Islet precursor cell (in vitro differentiated cells): ENCODE measurements around the gene EPB41L2.
A peak's percentile ranks its signal among the peaks of the same experiment; 100 is the strongest.

Experiments used
- DNase-seq: peaks from one replicate; pipeline ENCODE4 v3.0.0-alpha.2; 2018

Gene EPB41L2

DNA sequence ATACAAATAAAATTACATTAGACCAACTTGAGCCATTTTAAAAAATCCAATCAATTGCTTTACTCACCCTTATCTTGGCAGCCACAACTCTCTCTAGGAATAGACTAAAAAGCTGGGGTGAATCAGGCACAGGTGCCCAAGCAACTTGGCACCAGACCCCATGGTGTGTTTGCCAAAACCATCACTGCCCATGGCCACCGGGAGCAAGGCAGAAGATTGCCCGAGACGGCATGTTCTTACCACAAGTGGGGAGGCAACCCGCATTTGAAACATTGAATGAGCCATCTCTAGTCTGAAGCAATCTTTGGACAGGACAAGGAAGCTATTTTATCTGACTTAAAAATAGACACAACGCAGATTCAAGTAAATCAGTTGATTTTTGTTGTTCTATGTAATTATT, 166.8 kb downstream of the EPB41L2 start:
- no peak for DNase-seq

DNA sequence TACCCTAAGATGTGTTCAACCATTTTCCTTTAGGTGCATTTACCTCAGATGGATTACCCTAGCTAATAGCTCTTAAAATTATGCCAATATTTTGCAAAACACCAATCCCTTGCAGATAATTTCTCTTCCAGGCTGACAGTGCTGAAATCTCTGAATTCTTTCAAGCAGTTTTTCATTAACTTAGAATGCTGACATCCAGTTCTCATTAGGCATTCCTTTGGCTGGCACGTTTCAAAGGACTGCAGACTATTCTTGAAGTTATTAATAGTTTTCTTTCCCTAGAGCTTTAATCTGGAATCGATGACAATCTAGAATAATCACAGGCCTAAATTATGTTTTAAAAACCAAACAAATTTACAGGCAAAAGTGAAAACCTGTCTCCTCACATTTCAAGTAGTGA, 167.5 kb downstream of the EPB41L2 start:
- DNase-seq = no peak

DNA sequence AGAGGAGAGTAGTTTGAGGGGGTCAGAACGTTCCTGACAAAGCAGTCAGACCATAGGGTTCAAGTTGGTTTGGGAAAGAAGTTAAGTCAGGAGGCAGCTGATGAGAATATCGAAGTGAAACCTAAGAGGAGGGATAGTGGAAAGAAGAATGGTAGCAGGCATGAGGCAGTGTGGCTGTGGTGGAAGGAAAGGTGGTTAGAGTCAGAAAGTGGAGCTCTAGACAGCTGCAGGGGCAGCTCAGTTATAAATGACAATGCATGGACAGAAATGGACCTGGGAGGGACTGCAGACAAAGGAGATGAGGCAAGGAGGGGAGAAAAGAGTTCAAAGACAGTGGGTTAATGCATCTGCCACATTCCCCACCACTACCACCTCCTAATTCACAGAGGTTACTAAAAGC, 169.3 kb downstream of the EPB41L2 start:
- no peak for DNase-seq

DNA sequence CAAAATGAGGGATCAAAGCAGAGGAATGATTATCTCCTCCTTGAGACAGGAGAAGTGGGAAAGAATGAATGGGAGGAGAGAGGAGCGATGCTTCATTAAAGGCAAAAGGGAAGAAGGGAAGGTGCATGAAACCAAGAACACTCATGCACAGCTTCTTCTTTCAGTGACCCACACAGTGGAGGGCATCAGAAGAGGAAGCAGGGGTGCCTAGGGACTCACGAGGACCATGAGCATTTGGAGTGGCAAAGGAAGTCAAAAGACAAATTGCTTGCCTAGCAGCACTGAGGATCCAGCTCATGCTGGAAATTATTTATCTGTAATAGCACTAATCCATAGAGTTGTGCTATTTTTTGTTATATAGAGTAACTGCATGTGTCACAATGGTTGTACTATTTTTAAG, 169.8 kb downstream of the EPB41L2 start:
- no peak for DNase-seq

DNA sequence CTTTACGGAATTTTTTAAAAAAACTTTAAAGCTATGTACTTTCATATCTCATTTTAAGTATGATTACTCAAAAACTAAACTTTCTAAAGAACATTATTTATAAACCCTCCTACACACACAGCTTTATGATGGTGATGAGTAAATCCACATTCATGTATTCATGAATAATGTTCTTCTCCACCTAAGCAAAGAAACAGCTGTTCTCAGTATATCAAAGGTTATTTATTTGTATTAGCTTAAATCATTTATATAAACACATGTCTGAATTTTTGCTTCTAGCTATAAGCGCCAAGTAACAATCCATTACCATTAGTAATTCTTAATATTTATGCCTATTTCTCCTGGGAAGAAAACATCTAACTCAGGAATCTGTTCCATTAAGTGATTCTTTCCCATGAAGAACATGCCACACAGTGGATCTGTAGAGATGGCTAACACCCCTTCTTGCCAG, 172.5 kb downstream of the EPB41L2 start:
- DNase-seq = no peak

DNA sequence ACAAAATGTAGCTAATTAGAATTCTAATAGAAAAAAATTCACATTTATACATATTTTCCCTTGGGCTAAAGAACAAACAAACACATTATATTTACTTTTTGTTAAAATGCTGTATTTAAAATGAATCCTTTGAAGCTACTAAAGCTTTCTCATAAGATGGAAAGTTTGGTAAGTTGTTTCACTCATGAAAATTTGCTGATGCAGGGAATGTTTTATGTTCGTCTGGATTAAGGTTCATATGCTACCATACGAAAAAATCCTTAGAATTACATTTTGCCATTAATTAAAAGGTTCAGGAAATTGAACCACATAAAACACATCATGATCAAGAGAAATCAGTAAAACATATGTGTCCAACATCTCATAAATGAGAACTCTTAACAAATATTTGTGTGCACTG, 173.6 kb downstream of the EPB41L2 start:
- no peak for DNase-seq

DNA sequence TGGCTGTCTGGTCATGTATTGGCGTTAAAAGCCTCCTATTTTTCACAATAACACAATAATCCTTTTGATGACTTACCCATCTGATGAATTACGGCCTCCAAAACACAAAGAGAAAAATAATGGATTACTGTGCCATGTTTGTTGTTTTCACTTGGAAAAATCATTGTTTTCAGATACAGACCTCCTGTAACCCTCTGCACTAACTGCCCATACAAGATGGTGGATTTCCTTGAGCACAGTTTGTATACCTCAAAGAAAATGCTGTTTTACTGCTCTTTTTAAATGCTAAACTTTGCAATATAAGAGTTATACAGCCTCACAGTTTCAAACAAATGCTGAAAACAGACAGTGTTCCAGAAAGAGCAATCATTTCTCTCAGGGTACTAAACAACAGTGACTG, 174.8 kb downstream of the EPB41L2 start:
- DNase-seq = no peak

DNA sequence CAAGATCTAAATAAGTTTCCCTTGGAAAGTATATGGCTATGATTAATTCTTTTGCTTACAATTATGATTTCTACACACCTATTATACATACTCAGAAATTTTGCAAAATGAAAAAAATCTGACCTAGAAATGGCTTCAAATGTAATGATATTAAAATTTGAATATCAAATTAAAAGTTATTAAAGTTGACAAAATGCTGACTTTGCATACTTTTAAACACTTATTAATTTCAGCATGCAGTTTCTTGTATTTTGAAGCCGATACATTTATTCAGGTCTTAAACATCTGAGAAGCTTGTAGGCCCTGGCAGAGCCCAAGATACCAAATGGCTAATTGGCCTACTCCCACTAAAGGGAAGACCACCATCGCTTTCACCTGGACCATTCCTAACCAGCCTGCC, 176.1 kb downstream of the EPB41L2 start:
- no peak for DNase-seq

DNA sequence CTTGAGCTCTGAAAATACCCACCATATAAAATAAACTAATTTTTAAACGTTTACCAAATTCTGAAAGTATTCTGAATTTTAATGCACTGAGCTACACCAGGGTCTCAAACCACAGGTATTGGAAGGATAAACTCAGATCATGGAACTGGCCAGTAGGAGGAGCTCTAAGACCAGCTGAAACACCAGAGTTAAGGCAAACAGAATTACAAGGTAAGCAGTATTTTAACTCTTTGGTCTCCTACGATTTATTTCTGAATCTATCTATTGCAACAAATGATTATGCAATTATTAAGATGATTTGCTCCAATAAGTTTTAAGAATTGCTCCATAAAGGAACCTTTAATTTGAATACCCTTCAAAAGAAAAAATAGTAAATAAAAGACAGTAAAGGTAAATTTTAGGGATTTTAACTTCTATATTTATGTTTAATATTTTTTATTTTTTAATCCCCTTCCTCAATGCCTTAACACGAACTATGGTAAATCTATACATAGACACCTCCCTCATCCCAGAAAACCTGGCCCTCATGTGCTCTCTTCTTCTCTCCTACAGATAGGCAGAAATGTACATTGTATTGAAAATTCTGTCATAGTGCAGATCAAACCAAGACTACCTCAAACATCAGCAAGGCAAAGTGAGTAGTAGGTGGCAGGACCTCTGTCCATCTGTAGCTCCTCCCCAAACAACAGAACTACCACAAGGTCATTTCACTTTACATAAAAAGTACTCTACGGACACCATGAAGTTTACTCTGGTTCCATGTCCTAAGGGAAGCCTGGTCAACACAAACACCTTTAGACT, 177.5 kb downstream of the EPB41L2 start:
- DNase-seq = peak; percentile 77

DNA sequence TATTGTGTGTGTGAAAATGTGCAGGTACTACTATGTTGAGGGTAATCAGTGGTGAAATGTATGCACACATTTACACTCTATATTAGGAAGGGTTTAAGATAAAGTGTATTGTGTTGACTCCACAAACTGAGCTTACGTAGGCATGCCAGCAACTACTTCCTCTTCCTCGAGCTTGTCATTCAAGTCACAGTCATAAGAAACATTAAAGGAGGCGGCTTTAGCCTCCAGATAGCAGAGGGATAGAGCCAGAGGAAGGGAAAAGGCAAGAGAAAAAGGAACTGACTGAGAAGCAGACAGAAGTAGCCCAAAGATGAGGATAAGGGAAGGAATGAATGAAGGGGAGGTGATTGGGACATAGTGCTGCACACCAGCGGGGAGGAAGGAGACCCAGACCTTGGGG, 180.7 kb downstream of the EPB41L2 start:
- no peak for DNase-seq

DNA sequence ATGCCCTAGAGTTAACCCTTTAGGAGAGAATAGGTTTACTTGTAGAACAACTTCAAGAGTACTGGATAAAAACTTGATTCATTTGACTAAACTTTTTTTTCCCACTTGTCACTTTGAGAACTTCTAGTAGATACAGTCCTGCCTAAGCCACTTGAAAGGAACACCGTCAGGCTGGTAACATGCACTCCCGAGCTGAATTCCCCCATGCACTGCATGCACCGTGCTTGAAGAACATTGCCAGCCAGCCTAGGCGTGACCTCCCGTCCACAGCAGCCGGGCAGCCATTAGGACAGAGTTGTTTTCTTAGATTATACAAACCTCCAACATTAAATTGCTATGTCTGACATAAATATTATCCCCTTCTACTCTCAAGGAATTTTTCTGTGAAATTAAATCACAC, 183.2 kb downstream of the EPB41L2 start:
- no peak for DNase-seq

DNA sequence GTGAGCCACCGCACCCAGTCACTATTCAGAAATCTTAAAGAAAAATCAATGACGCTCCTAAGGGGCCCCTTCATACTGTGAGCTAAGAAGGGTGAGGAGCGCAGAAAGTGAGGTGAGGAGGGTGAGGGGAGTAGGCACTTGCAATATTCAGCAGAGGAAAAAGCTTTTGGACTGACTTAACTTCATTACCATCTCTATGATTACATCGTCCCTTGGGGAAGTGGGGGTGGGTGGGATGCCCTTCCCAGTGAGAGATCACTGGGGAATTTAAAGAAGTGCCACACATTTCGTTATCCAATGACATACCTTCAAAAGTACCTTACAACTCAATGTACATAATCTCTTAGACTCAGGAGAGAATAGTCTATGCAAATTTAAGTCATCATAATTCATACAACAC, 189.3 kb downstream of the EPB41L2 start:
- no peak for DNase-seq

DNA sequence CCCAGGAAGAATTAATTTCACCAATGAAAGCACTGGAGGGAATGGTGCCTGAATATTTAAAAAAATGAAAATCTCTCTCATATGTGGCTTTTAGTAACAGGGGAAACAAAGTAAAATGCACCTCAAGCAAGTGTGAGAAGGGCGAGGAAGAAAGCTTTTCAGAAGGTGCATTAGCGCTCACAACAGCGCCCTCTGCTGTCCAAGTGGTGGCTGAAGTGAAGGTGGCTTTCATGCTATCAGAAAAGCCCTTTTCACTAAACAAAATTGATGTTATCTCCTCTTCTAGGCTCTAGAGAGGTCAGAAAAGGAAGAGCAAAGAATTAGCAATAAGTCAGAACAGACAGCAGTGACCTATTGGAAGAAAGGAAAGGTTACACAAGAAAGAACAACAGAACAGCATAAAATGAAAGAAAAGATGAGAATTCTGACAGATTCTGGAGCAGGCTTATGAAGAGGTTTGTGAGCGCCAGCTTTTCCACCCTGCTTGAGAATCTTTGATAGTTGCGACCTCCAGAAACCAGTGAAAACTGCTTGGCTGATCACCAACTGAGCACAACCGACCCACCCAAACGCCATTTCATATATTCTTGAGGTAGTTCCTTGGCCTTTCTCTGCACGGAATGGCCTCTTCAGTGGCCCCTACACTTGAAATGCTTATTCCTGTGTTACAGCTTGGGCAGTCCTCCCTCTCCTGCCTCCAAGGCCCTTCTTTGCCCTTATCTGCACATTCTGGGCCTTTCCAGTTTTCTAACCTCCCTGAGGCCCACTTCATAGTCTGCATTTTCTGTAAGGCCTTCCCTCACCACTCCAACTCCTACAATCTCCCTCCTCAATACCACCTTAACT, 190.6 kb downstream of the EPB41L2 start:
- peak; percentile 74 for DNase-seq

DNA sequence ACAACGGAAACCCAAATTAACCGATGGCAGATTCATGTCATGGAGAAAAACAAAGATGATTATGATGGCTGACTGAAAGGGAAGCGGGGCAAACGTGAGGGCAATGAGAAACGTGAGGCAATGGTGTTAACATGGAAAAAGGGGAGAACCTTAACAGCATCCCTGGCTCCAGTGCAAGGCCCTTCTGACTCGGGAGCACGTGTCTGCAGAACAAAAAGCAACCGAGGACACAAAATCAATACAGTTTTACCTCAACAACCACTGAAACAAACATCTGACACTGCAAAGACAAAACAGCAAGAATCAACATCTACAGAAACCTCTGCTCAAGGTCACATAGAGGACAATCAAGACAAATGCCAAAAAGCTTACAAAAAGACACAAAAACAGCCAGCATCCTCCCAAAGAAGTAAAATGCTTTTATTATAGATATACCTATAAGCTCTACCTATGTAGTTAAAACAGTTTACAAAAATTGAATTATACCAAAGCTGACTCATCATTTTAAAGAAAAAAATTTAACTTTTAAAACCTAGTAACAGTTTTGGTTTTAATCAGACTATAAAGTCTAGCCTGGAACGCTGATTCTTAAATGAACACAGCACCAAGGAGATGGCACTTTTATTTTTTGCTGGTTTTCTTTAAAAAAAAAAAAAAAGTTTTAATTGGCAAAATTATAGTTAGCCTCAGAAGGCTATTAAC, 192.7 kb downstream of the EPB41L2 start:
- no peak for DNase-seq

DNA sequence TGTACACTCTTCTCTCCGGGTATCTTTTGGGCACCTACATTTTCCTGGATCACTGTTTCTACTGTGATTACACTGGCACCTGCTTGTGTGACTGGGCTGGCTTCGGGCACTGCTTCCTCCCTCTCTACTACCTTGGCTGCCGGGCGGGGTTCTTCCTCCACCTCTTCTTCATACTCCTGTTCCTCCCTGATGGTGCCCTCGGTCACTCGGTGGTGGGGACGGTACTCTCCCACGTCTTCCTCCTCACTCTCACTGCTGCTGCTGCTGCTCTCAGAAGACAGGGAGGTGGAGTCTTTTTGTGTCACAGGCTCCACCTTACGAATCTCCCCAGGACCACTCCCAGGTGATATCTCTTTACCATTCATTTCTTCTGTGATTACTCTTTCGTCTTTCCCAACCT, 193.4 kb downstream of the EPB41L2 start:
- no peak for DNase-seq

DNA sequence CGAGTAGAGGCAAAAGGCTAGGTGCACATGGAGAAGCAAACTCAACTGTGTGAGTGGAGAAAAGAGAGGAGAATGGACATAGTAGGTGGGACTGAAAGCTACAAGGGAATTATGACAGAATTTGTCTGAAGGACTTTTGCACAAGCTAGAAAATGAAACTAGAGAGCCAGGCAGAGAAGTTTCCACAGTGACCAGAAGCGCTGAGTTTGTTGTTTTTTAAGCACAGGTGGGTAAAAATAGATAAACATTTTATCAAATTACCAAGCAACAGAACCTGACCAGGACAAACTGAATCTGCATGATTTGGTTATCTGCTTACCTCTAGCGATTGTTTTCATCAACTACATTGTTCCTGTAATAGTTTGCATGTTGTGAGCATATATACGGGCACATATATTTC, 197.3 kb downstream of the EPB41L2 start:
- DNase-seq = no peak

DNA sequence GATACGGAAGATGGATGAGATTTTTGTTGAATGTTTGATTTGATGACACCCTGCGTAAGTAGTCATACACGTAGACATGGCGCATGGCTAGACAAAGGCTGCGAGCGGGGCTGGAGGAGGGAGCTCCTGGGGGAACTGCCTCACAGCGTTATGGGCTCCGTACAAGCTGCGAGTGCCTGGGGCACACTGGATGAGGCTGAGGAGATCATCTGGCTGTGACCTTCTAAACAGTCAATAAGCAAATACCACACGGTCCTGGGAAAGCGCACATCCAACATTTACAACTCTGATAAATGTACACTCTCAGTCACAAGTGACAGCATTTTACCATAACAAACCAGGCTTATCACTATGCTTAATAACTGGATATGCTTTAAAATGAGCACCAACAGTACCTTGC, 198.7 kb downstream of the EPB41L2 start:
- DNase-seq = no peak

DNA sequence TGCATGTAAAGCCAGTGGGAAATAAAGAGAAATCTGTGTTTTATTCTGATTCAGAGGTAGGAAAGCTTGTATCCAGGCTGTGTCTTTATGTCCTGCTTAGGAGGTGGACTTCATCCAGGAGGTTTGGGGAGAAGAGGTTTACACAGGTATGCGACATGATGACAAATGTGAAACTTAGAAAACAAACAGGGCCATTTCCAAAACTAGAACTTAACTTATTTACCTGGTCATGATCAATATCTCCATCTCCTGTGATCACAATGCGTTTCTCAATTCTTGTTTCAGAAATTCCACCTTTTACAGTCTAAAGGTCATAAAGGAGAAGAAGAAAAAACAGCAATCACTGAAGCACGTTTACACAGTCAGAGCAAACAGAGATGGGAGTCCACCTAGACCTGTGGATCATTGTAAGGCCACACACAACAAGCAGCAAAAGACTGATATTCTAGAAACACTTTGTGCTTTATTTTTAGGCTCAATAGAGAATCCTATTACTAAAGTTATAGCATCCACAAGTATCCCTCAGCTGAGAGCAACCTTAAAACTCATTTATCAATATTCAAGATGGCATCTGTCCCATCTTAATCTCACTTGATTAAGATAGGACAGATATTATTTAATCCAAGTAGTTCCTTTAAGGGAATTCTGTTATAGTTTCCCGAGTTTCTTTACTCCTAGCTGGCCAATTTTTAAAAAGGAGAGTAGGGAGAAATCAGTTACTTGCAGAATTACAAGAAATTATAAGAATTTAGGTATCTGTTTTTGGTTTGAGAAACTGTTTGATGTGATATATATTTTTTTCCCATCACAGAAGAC, 199.4 kb downstream of the EPB41L2 start:
- no peak for DNase-seq

DNA sequence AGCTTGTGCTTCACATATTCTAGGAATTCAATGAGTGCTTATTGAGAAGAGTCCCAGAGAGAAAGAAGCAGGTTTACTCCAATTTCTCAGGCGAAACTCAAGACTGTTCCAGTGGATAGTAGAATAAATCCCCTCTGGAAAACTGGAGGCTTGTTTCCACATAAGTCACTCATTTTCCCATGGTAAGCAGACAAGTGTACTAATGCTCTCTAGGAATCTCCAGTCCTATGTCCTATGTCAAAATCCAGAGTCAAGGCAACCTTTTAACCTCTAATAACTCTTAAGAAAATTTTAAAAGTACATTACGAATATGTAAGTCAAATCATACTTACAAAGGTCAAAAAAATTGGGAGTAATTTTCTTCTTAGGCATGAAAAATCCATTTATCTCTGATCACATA, 200.7 kb downstream of the EPB41L2 start:
- no peak for DNase-seq

DNA sequence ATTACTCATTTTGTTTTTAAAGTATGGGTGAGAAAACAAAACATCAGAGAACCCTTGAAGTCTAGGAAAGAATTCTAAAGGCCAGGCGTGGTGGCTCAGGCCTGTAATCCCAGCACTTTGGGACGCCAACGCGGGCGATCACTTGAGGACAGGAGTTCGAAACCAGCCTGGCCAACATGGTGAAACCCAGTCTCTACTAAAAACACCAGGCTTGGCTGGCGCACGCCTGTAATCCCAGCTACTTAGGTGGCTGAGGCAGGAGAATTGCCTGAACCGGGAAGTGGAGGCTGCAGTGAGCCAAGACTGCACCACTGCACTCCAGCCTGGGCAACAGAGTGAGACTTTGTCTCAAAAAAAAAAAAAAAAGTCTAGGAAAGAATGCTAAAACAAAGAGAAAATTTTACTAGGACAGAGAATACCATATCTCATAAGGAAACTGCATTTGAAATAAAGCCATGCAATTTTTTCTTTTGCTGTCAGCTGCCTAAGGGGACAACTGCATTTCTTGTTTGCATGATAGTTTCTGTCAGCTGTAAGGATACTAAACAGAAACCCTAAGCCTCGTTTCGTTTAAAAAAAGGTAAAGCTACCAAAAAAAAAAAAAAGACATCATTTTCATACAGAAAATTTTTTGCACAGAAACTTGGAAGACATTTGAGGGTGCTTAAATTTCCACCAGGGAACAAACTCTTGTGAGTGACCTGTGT, 203.7 kb downstream of the EPB41L2 start:
- DNase-seq = no peak

DNA sequence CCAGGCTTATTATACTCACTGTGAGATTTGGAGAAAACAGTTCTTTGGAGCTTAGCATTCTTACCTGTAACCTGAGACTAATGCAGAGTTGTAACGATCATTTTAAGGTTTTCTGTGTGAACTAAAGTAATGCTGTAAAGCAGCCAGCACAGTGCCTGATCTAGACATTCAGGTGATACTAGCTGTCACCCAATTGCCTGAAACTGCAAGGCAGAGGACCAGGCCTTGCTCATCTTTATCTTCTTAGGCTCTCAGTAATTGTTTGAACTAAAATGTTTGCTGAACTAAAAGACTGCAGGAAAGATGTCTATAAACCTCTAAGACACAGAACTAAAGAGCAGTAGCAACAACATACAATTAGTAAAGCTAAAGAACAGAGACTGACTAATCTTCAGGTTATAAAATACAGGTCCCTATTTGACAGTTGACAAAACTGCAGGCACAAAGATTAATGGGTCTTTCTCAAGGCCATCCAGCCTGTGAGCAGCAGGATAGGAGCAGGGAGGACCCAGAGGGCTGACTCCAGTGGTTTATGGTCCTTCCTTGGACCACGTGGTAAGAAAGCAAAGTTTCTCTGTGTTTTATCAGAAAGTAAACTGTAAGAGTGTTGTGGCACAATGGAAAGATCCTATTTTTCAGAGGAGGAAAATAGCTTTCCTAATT, 204.4 kb downstream of the EPB41L2 start:
- DNase-seq = no peak

DNA sequence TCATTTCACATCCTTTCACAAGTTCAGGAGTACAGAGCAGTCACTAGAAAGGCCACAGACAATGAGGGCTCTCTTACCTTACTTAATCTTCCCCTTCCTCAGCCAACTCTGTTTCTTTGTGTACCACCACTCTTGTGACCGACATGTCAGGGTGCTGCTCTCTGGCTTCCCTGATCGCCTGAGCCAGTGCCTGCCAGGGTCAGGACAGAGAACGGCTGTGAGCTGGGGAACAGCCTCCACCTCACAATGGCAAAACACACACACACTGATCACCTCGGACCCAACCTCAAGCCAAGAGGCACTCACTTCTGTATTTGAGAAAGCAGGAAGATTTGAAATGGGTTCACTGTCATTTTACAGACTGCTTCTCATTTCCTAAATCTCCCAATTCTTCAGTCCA, 205.0 kb downstream of the EPB41L2 start:
- DNase-seq = no peak
